ENCODE results near the gene MX1.

- TF ChIP-seq POLR2A (IDR thresholded peaks at IDR 0.05) (no peak), CTCF (IDR thresholded peaks at IDR 0.05) (no peak), EP300 (IDR thresholded peaks at IDR 0.05) (no peak), POLR2AphosphoS5 (IDR thresholded peaks at IDR 0.05) (no peak)
These were observed 44.3 kb upstream of the MX1 start for GRCh38 chr21:41381731-41382130.
